ENCODE measurements around the gene LCN6. TPM values are rescaled to one million over a fixed set of nuclear protein-coding genes. Genes with fewer than 3 reads are reported as not detected.
A peak's percentile ranks its signal among the peaks of the same experiment; 100 is the strongest.

LCN6 gene
- total and polyA plus RNA-seq, 2 of the 13 experiments (the other 11 are each of a cell fraction or from before 2014, with no cell fraction given): not detected

DNA sequence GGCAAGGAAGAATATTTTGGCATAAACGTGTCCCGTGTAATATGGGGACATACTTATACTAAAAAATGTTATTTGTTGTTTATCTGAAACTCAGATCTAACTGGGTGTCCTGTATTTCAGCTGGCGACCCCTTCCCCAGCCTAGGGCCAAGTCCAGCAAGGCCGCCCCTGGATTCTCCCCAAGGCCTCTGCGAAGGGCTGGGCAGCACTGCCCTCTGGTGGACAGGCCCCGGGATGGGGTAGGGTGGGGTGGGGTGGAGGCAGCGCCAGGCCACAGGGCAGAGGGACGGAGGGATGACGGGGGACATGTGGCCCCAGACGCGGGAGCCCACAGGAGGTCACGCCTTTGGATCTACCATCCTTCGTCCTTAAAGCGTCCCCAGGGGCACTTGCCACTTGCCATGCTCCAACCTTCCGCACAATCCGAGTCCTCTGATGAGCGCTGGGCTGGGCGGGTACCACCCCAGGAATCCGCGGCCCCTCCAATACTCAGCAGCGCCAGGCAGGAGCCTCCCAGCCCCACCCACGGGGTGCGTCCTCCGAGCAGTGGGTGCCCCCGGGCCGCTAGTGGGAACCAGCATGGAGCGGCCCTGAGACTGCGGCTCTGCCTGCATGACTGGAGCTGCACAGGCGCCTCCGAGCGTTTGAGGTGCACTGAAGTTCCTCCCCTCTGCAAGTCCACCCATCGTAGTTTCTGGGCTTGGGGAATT is 54.0 kb downstream of the LCN6 start:
- Histone ChIP-seq H3K27ac (ENCODE audit: extremely low read length, insufficient read depth, low read length) (no peak overlapping the region), H3K4me1 (ENCODE audit: insufficient read depth, low read length) (peaks cover 77% of the 10 kb centered on the region), H3K36me3 (replicated peaks in 1 of 2; ENCODE audit: control insufficient read depth in 1 of 2, insufficient read depth in 2 of 2, low read length in 2 of 2) (no peaks in the 10 kb centered on the region), H3K9me3 (ENCODE audit: low read length) (no peaks in the 10 kb centered on the region), H3K4me2 (ENCODE audit: low read depth, low read length) (peak overlapping the region; percentile 62), H2AFZ (ENCODE audit: low read length) (no peak overlapping the region), H3K9ac (ENCODE audit: insufficient read depth, low read depth, low read length) (no peak overlapping the region), H4K20me1 (ENCODE audit: insufficient read depth, low read length) (no peaks in the 10 kb centered on the region), H3K79me2 (ENCODE audit: insufficient read depth, low read length) (no peaks in the 10 kb centered on the region), H3K4me3 (replicated peaks in 1 of 3; ENCODE audit: insufficient read depth in 1 of 3, low read depth in 2 of 3, low read length in 3 of 3) (peak overlapping the region in 1 of 3 experiments; percentile 32; a peak in 1 of 6 replicates), H3K27me3 (ENCODE audit: control insufficient read depth in 1 of 2, insufficient read depth in 2 of 2, low read length in 2 of 2) (peaks cover 18 to 51% of the 10 kb centered on the region in 2 experiments; a peak in 4 of 5 replicates)
- ChIA-PET POLR2A (interaction anchor here (1.0 to 1.1 kb wide), 3 partner anchors 22 to 34 kb away, joined by 4 to 9 read pairs (median 8); no protein-coding TSS in a partner anchor), CTCF (ENCODE audit: low intra/inter-chr PET ratio, low total read pairs) (interaction anchor here (0.9 to 1.0 kb wide), 3 partner anchors 21 to 206 kb away, joined by 3 to 4 read pairs (median 3); no protein-coding TSS in a partner anchor)
- in situ Hi-C loops (cut with HindIII; ENCODE audit: extremely low pct_ligation_motif_present, low pct_unique_long_range_greater_than_20kb): no loop called here
- ATAC-seq (peak; percentile 68), FAIRE-seq (no peak), DNase-seq (ENCODE audit: low spot score) (peak; percentile 33)
- BruUV-seq (replicated peaks): no TSS peak
- 12% methylated on average over 9 of the region's 32 CpGs for WGBS (ENCODE audit: low lambda C conversion rate)
- intact Hi-C loops (cut with micrococcal nuclease; ENCODE audit: unreplicated experiment): loop anchor here (5.0 kb wide), 1 partner anchor 47 kb away; no protein-coding TSS in a partner anchor
- 0 out of 2 replicates have a peak, but pooled peaks have one; percentile 1 for TF ChIP-seq MEIS2 (CRISPR knock-in tag; IDR thresholded peaks at IDR 0.05)
- peak; percentile 76 for TF ChIP-seq STAG1 (CRISPR knock-in tag; IDR thresholded peaks at IDR 0.05)
- no peak for TF ChIP-seq ZSCAN5A (CRISPR knock-in tag; IDR thresholded peaks at IDR 0.05; ENCODE audit: borderline replicate concordance)
- TF ChIP-seq HBP1 (CRISPR knock-in tag; IDR thresholded peaks at IDR 0.05; ENCODE audit: low read depth): 0 out of 2 replicates have a peak, but pooled peaks have one; percentile 53
- peak; percentile 53 for TF ChIP-seq HNRNPL (IDR thresholded peaks at IDR 0.05; ENCODE audit: low read depth, low read length)
- TF ChIP-seq UBTF (CRISPR knock-in tag; IDR thresholded peaks at IDR 0.05): peak; percentile 7; the same call in 1 of the 2 replicates
- no peak for TF ChIP-seq NFRKB (IDR thresholded peaks at IDR 0.05)
- TF ChIP-seq GFI1 (CRISPR knock-in tag; IDR thresholded peaks at IDR 0.05; ENCODE audit: borderline replicate concordance): 0 out of 2 replicates have a peak, but pooled peaks have one; percentile 9
- TF ChIP-seq ZNF75D (CRISPR knock-in tag; IDR thresholded peaks at IDR 0.05; ENCODE audit: borderline replicate concordance): no peak
- no peak for TF ChIP-seq EEA1 (CRISPR knock-in tag; IDR thresholded peaks at IDR 0.05; ENCODE audit: borderline replicate concordance)
- TF ChIP-seq ZFX (CRISPR knock-in tag; IDR thresholded peaks at IDR 0.05; ENCODE audit: low read depth): peak; percentile 8; the same call in 1 of the 2 replicates
- TF ChIP-seq MIER3 (CRISPR knock-in tag; IDR thresholded peaks at IDR 0.05; ENCODE audit: borderline replicate concordance): no peak
- no peak for TF ChIP-seq NR2F6 (IDR thresholded peaks at IDR 0.05)
- peak; percentile 20; the same call in 1 of the 2 replicates for TF ChIP-seq NR2F6 (CRISPR knock-in tag; IDR thresholded peaks at IDR 0.05)
- TF ChIP-seq ZNF768 (CRISPR knock-in tag; IDR thresholded peaks at IDR 0.05): peak; percentile 37; the same call in 1 of the 2 replicates
- no peak for TF ChIP-seq ZNF205 (CRISPR knock-in tag; IDR thresholded peaks at IDR 0.05)
